Activated CD8-positive, alpha-beta memory T cell treated with anti-CD3 and anti-CD28 coated beads for 1 hour (primary cell): ENCODE results near the gene NXPE2.
"Not testable (repeated sequence)": the region's sequence is repeated elsewhere in the genome, so short reads cannot be mapped to it uniquely, and the experiment has no call there.

Source experiments
- DNase-seq, 2 donors: peaks; one replicate each; pipeline ENCODE4 v3.0.0-alpha.2; 2020; ENCODE audit warnings: low read depth in 1 of 2; ENCODE audit errors: extremely low read depth in 1 of 2

Gene NXPE2

DNA sequence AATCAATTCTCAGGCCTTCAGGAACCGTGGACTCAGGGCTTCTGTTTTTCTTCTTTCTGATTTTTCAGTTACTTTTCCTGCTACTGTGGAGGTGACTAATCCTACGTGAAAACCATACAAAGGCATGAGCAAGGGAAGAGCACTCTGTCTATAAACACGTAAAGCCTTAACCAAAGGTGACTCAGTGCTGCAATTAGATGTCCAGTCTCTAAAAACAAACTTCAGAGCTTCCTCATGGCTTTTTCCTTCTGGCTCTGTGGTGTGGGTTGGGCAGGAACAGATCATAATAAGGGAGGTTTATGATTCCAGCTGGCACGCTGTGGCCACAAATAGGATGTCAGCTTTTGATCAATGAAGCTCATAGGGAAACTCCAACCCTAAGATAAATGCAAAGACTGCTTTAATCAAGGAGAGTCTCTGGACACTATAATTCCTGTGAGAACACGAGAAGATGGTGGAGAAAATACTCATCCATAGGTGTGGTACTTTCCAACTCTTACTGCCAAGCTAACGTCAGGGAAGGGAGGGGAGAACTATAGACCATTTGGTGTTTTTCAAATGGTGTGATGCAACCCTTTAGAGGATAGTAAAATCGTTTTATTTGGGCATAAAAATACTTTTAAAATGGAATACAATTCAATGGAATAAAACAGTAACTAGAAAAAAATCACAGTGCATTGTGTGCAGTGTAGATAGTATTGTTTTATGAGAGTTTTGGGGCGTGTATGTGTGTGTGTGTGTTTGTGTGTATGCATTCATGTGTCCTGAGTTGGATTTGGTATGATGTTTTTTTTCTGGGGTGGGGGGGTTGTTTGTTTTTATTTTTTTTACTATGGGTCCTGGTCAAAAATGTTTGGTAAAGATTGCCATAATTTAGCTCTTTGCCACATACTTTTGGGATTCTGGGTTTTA lies at the start of gene NXPE2:
Gene NXPE2, plus strand, starts transcription at position 403 of the 912 bp plus-strand sequence. Its CDS starts 49 bp downstream, at position 452.
- DNase-seq = no peak

DNA sequence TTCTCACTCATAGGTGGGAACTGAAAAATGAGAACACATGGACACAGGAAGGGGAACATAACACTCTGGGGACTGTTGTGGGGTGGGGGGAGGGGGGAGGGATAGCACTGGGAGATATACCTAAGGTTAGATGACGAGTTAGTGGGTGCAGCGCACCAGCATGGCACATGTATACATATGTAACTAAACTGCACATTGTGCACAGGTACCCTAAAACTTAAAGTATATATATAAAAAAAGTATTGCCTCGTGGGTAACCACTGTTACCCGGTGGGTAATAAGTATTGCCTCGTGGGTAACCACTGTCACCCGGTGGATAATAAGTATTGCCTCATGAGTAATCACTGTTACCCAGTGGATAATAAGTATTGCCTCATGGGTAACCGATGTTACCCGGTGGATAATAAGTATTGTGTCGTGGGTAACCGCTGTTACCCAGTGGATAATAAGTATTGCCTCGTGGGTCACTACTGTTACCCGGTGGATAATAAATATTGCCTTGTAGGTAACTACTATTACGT lies 46.8 kb upstream of the NXPE2 start:
- DNase-seq = not testable (repeated sequence)

DNA sequence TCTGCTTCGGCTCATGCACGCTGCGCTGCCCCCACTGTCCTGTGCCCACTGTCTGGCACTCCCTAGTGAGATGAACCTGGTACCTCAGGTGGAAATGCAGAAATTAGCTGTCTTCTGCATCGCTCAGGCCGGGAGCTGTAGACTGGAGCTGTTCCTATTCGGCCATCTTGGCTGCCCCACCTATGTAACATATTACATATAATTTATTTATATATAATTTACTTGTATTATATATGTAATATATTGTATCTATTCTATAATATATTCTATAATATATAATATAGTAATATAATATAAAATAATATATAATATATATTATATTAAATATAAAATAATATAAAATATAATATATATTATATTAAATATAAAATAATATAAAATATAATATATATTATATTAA lies 38.9 kb upstream of the NXPE2 start:
- not testable (repeated sequence) for DNase-seq

DNA sequence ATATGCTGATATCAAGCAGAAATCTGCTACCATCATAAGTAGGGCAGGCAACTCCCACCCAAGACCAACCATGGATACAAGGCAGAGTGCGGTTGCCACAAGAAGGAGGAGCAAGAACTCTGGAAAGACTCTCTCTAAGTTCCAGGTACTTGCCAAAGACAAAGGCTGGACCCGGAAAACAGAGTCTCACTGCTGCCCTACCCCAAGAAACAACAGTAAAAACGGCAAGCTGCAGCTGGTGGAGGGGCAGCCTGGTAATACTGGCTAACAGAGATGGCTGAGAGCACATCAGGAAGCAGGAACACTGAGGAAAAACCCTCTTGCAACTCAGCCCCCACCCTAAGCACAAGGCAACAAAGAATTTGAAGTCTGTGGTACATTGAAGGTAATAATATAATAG lies 27.7 kb upstream of the NXPE2 start:
- DNase-seq = no peak

DNA sequence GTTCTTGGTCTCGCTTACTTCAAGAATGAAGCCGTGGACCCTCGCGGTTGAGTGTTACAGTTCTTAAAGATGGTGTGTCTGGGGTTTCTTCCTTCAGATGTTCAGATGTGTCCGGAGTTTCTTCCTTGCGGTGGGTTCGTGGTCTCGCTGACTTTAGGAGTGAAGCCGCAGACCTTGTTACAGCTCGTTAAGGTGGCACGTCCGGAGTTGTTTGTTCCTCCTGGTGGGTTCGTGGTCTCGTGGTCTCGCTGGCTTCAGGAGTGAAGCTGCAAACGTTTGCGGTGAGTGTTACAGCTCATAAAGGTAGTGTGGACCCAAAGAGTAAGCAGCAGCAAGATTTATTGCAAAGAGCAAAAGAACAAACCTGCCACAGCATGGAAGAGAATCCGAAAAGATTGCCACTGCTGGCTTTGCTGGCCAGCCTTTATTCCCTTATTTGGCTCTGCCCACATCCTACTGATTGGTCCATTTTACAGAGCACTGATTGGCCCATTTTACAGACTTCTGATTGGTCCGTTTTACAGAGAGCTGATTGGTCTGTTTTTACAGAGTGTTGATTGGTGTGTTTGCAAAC lies 27.1 kb upstream of the NXPE2 start:
- no peak for DNase-seq

DNA sequence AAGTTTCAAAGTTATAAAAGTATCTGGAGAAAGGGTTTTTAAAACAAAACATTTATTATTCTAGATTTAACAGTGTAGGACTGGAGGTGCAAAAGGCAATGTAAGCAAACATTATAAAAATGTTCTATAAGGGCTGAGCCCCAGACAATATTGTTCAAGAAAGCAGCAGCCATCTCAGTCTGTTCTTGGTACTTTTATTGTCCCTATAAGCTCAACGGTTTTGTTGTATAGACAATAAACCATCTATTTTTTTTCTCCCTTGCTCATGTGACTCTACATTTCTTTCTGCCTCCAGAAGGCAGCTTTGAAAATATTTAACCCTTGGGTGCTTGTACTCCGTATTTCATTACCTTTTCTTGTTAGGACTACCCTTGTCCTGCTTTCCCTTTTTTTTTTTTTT lies 25.2 kb upstream of the NXPE2 start:
- DNase-seq = no peak

DNA sequence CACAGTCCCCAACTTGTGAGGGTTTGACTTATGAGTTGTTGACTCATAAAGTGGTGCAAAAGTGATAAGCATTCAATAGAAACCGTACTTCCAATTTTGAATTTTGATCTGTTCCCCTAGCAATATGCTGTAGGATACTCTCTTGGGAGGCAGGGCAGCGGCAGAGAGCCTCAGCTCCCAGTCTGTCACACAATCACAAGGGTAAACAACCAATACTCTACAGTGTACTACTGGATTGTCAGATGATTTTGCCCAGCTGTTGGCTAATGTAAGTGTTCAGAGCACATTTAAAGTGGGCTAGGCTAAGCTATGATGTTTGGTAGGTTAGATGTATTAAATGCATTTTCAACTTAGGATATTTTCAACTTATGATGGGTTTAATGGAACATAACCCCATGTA lies 13.7 kb upstream of the NXPE2 start:
- DNase-seq = no peak

DNA sequence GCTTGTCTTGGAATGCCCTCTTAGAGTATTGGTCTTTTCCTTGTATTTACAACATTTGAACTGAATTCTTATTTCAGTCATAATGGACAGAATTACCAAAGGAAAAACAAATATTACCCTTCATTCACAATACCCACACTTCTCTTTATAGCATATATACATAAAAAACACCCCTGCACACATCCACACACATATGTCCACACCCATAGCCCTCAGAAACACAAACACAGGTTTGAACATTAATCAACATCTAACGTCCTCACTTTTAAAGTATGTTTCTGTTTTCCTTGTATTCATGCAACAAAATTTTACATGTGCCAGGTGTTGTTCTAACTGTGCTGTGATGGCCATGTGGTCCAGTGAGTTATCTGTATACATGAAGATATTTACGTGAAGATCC lies 11.6 kb upstream of the NXPE2 start:
- DNase-seq = no peak

DNA sequence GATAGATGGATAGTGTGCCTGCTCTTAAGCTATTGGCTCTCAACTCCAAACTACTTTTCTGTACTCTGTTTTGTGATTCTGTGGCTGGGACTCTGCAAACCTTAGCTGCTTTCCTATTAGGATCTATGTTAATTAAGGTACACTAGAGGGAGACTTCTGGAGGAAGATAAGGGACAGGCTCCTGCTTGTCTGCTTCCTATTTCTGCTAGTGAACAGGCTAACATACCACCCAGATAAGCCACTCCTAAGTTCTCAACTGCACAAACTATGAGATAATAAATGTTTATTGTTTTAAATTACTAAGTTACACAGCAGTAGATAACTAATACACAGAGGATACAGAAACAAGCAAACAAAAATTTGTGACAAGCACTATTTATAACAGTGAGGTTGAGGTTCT lies 10.2 kb upstream of the NXPE2 start:
- no peak for DNase-seq

DNA sequence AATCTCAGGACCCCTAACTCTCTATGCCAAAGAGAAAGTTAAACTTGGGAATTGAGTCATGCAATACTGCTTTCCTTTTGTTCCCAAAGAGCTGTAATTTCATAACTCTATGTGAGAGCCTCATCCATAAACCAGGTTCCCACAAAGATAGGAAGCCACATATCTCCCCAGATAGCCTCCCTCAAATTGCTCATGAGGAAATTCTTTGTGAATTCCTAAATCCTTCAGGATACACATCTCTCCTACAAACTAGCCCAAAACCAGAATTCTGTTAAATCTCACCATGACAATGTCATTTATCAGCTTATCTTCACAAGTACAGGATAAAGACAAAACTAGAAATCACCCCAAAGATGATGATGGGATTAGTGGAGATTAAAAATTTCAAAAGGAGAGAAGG lies 4.7 kb upstream of the NXPE2 start:
- no peak for DNase-seq

DNA sequence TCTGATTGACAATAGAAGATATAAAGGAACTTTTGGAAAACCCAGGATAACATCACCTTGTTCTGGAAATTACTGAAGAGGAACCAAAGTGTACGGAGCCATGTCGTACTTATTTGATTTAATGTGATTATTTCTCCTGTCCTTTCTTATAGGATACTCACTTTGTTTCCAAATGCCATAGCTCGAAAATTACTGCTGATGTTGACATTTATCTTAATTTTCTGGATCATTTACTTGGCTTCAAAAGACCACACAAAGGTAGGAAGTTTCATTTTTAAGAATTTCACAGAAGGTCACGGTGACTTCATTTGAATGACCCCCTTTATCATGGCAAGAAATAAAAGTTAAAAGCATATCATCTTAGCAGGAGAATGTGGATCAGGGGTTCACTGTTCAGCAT lies 1.2 kb downstream of the NXPE2 start:
- no peak for DNase-seq

DNA sequence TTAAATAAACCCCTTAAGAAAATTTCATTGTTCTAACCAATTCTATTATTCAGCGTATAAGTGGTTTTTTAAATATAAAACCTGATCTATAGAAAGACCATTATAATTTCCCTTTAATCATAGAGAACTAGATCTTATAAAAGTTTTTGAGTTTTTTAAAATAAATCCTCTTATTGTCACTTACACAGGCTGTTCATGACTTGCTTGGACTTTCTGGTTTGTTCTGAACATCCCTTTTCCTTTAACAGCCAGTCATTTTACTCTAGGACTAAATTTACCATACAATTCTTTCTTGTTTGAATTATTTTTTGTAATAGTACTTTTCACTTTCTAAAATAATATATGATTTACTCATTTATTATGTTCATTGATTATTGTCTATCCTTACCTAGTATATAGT lies 4.7 kb downstream of the NXPE2 start:
- no peak for DNase-seq

DNA sequence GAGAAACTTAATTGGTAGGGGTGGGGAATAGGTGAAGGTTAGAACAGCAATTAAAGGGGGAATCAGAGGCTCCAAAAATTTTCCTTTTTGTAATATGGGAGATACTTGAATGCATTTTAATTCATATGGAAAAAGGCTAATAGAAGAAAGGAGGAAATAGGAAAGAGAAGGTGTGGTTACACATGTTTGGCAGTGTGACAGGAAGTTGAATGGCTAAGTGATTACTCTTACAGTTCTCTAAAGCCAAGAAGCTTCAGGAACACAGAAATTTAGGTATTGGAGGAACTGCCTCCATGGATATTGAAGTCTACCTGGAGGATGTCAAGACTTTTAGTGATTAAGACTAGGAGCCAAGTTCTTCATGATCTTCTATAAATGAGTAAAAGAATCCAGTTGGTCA lies 6.3 kb downstream of the NXPE2 start:
- DNase-seq = no peak

DNA sequence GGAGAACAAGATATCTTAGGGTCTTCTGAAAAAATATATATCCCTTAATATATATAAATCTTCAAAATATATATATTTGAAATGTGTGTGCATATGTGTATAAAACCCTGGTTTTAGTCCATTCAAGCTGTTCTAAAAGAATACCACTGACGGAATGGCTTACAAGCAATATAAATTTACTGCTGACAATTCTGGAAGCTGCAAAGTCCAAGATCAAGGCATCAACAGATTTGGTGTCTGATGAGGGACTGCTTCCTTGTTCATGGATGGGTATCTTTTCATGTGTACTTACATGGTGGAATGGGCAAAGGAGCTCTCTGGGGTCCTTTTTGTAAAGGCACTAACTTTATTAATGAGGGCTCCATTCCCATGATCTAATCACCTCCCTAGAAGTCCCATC lies 6.8 kb downstream of the NXPE2 start:
- DNase-seq = no peak

DNA sequence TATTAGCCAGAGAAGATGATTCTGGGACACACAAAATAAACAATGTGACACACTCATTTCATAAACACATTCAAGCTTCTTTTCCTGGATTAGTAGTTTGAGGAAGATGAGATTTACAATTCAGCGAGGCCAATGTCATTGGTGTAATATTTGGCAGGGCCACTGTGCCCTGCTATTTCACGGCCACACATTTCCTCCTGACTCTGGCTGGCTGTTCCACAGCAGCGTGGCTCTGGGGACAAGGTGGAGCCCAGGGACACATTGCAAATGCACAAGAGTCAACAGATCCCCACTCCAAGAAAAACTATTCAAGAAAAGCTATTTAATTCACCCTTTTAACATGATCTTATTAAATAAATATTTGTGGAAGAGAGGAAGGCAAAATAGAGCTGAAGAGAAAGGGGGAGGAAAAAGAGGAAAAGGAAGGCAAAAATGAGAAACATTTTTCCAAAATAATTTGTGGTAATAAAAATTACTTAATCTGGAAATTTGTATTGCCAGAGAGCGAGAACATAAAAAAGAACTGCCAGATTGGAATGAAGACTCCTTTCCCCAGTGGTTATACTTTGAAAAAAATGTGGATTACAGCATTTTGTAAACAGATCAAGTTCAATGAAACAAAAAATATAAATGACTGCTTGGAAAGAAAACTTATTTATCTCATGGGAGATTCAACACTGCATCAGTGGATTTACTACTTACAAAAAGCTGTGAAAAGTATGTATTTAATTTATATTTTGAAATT lies 27.1 kb downstream of the NXPE2 start:
- DNase-seq = no peak

DNA sequence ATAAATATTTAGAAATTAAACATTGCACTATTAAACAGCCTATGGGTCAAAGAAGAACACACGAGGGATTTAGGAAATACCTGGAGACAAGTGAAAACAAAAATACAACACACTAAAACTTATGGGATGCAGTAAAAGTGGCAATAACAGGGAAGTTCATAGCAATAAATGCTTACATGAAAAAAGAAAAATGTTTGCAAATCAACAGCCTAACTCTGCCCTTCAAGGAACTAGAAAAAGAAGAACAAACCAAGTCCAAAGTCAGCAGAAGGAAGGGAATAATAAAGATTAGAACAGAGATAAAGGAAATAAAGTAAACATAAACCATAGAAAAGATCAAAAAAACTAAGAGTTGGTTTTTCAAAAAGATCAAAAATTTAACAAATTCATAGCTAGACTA lies 31.6 kb downstream of the NXPE2 start:
- DNase-seq = no peak

DNA sequence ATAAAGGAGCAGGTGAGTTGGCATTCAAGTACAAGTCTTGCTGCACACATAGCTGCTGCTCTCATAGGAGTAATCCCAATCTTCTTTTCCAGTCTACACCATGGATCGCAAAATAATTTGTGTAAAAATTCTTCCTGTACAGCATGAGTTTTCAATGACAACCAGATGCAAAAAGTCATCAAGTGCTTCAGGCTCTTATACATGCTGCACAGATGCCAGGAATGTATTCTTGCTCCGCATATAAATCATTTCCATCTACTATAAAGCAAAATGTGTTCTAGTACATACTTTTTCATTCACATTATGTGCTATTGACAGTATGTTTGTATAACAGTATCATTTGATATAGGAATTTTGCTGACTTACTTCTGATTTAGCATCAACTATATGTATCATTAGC lies 35.4 kb downstream of the NXPE2 start:
- DNase-seq = no peak

DNA sequence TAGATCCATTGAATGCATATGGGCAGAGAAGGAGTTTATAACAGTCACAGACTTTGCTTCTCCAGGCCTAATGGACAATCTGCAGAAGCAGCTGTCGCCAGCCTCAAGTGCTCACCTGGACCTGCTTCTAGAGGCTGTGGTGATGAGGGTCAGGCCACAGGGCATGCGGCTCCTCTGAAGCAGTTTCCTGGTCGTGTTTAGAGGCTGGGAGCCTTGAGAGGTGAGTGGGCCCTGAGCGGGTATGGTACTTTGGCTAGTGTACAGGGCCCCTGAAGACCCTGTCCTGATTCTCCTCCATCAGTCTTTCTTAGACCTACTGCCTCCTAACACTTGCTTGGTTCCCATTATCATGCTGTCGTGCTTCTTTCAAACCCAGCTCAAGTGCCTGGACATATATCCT lies 41.2 kb downstream of the NXPE2 start:
- DNase-seq = no peak

DNA sequence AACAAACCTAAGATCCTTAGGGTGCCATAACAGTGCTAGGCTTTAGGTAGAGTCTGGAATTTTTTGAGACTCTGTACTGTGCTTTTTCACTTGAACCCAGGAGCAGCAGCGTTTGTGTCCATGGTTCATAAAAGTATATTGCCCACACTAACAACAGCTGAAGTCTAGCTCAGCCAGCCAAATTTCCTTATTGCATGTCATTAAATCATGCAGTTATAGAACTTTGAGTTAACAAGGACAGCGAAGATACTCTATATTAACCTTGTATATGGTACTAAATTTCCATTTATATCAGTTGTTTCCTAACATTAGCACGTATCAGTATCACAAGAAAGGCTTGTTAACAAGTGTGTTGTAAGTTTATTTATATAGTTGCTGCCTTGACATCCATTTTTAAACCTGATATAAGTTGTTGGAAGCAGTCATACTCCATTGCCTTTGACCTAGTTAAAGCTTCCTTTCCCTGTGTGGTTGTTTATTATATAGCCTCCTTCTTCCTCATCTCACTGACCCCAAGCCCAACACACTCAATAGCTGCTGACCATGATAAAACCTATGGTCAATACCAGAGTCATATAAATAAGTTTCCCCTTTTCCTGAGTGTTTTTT lies 46.7 kb downstream of the NXPE2 start:
- DNase-seq = no peak

DNA sequence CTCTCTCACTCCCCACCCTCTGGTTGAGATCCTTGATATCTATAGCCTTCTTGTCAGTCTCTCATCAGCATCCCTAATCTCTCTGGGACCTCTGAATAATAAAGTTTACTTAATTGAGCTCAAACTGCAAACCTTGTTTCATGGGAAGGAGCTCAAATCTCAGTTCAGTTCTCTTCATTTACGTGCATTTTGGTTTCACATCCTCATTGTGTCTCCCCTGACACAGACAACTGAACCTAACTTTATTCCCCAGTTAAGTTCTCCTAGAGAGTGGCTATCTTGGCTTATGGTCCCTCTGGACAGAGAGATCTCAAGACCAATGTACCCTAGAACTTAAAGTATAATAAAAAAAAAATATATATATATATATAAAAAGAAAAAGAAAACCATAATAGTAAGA lies 47.3 kb downstream of the NXPE2 start:
- no peak for DNase-seq

DNA sequence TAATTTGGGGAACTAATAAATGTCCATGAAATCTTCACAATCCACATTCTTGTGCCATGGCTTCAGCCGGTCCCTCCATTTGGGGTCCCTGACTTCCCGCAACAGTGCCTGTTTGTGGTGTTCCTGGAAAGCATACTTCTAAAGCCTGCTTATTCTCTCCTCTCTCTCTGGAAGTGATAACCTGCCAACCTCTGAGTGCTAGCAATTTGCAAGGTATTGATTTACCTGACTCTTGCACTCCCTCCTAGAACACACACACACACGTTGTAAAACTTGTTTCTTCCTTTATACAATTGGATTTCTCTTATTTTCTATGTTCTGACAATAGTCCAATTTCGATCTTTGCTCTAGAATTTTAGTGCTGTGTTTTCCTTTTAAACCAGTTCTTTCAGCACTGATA lies 58.5 kb downstream of the NXPE2 start:
- DNase-seq = no peak
